ENCODE measurements around the gene CYP3A7.

DNA sequence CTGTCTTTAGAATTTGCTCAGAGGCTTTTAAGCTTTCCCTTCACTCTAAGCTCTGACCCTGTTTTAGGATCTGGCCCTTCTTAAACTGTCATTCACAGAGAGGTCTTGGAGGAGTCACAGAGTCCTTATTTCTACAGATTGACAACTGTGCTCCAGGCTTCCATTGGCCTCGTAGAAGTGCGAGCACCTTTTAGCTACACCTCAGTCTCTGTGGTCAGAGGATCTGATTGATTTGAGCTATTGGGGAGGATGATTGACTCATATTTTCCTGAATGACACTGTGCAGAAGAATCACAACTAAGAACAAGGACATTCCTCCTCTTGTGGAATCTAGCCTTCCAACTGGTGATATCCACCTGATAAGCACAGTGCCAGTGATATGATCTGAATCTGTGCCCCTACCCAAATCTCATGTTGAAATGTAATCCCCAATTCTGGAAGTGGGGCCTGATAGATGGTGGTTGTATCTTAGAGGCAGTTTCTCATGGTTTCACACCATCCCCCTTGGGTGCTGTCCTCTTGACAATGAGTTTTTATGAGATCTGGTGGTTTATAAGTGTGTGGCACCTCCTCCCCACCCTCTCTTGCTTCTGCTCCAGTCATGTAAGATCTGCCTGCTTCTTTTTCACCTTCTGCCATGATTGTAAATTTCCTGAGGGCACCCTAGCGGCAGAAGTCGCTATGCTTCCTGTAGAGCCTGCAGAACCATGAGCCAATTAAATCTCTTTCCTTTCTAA, 3.2 kb downstream of the CYP3A7 start:
- TF ChIP-seq, protein P1, sequence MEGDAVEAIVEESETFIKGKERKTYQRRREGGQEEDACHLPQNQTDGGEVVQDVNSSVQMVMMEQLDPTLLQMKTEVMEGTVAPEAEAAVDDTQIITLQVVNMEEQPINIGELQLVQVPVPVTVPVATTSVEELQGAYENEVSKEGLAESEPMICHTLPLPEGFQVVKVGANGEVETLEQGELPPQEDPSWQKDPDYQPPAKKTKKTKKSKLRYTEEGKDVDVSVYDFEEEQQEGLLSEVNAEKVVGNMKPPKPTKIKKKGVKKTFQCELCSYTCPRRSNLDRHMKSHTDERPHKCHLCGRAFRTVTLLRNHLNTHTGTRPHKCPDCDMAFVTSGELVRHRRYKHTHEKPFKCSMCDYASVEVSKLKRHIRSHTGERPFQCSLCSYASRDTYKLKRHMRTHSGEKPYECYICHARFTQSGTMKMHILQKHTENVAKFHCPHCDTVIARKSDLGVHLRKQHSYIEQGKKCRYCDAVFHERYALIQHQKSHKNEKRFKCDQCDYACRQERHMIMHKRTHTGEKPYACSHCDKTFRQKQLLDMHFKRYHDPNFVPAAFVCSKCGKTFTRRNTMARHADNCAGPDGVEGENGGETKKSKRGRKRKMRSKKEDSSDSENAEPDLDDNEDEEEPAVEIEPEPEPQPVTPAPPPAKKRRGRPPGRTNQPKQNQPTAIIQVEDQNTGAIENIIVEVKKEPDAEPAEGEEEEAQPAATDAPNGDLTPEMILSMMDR (IDR thresholded peaks at IDR 0.05) = no peak
- TF ChIP-seq TCF7L2 (IDR thresholded peaks at IDR 0.05; ENCODE audit: low read depth, low read length) = no peak
- no peak for TF ChIP-seq POLR2AphosphoS5 (IDR thresholded peaks at IDR 0.05; ENCODE audit: low read depth, low read length)
- TF ChIP-seq, protein P2, sequence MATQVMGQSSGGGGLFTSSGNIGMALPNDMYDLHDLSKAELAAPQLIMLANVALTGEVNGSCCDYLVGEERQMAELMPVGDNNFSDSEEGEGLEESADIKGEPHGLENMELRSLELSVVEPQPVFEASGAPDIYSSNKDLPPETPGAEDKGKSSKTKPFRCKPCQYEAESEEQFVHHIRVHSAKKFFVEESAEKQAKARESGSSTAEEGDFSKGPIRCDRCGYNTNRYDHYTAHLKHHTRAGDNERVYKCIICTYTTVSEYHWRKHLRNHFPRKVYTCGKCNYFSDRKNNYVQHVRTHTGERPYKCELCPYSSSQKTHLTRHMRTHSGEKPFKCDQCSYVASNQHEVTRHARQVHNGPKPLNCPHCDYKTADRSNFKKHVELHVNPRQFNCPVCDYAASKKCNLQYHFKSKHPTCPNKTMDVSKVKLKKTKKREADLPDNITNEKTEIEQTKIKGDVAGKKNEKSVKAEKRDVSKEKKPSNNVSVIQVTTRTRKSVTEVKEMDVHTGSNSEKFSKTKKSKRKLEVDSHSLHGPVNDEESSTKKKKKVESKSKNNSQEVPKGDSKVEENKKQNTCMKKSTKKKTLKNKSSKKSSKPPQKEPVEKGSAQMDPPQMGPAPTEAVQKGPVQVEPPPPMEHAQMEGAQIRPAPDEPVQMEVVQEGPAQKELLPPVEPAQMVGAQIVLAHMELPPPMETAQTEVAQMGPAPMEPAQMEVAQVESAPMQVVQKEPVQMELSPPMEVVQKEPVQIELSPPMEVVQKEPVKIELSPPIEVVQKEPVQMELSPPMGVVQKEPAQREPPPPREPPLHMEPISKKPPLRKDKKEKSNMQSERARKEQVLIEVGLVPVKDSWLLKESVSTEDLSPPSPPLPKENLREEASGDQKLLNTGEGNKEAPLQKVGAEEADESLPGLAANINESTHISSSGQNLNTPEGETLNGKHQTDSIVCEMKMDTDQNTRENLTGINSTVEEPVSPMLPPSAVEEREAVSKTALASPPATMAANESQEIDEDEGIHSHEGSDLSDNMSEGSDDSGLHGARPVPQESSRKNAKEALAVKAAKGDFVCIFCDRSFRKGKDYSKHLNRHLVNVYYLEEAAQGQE (IDR thresholded peaks at IDR 0.05; ENCODE audit: insufficient read depth in 1 of 2, low read depth in 2 of 2, low read length in 1 of 2) = no peak
- TF ChIP-seq SIN3A (IDR thresholded peaks at IDR 0.05; ENCODE audit: borderline replicate concordance, insufficient read depth, low read depth, low read length) = no peak

Data from Panc1 (cell line).